Endothelial cell of umbilical vein (primary cell): ENCODE results near the gene CYP27A1. TPM values are rescaled to one million over a fixed set of nuclear protein-coding genes. Genes with fewer than 3 reads are reported as not detected.

ENCODE experiments used
- BruUV-seq: library from RNA; stranded (reverse); fragments of 400-500 nt; replicated peaks from 2 replicates; lab custom pipeline; 2021; lab: Mats Ljungman, UMichigan
- CTCF ChIA-PET: fragments of 300-600, 350-600 bp; sonication (Branson Sonifier 250); formaldehyde crosslinking; loops from one replicate; lab custom pipeline; 2021; ENCODE audit warnings: antibody characterized with exemption, inconsistent platforms; lab: Charles Lee
- POLR2A ChIA-PET: fragments of 300-600, 350-600 bp; sonication (Branson Sonifier 250); formaldehyde crosslinking; loops from one replicate; lab custom pipeline; 2021; ENCODE audit warnings: antibody characterized with exemption, inconsistent platforms; lab: Charles Lee
- DNase-seq: peaks from one replicate; pipeline ENCODE4 v3.0.0-alpha.2; 2011; ENCODE audit warnings: low read depth, low spot score
- FAIRE-seq: peaks from 2 replicates; lab custom pipeline; 2011; peaks lifted over from hg19 to GRCh38; lab: Jason Lieb, UNC
- H2AFZ ChIP-seq: 2 replicates; pipeline ENCODE4 v1.6.0; 2012; ENCODE audit warnings: low read depth, low read length, control low read depth, inconsistent platforms
- H3K27ac ChIP-seq: 2 replicates; pipeline ENCODE4 v1.5.1; 2011; ENCODE audit warnings: low read depth, mild to moderate bottlenecking, control low read depth, low read length, moderate library complexity; ENCODE audit not compliant: insufficient read depth
- H3K27me3 ChIP-seq, 2 experiments: 2 replicates each; pipeline versions ENCODE4 v1.6.0 to v1.6.1; 2011; ENCODE audit warnings: low read length in 2 of 2, mixed read lengths in 1 of 2; ENCODE audit not compliant: control insufficient read depth in 2 of 2, insufficient read depth in 2 of 2
- H3K36me3 ChIP-seq, 2 experiments: 2 replicates in 1 of 2; 3 replicates in 1 of 2; pipeline ENCODE4 v1.5.1; 2011; ENCODE audit warnings: low read length in 2 of 2, mild to moderate bottlenecking in 1 of 2, moderate library complexity in 1 of 2; ENCODE audit not compliant: control insufficient read depth in 2 of 2, insufficient read depth in 2 of 2; ENCODE audit errors: extremely low read depth in 1 of 2
- H3K4me1 ChIP-seq: 3 replicates; pipeline ENCODE4 v1.5.1; 2011; ENCODE audit warnings: mild to moderate bottlenecking, low read length; ENCODE audit not compliant: control insufficient read depth, insufficient read depth; ENCODE audit errors: extremely low read depth
- H3K4me2 ChIP-seq: 2 replicates; pipeline ENCODE4 v1.6.1; 2011; ENCODE audit warnings: low read length, control low read depth, mixed read lengths; ENCODE audit not compliant: insufficient read depth
- H3K4me3 ChIP-seq, 3 experiments: fragments of 200-600 bp in 1 of 3; sonication (generic), shearing (Covaris generic) in 1 of 3; replicated peaks in 1 of 3; 2 replicates each; pipeline ENCODE4 v1.5.1; 2011 to 2016; ENCODE audit warnings: control low read depth in 3 of 3, low read length in 3 of 3, mild to moderate bottlenecking in 2 of 3, inconsistent platforms in 1 of 3, low read depth in 1 of 3, moderate library complexity in 1 of 3; ENCODE audit not compliant: insufficient read depth in 1 of 3
- H3K79me2 ChIP-seq: 2 replicates; pipeline ENCODE4 v1.6.0; 2012; ENCODE audit warnings: low read length, inconsistent platforms; ENCODE audit not compliant: control insufficient read depth, insufficient read depth
- H3K9ac ChIP-seq: replicated peaks from 2 replicates; pipeline ENCODE3; 2011; ENCODE audit warnings: low read length, control low read depth; ENCODE audit not compliant: insufficient read depth; ENCODE audit errors: extremely low read depth
- H3K9me1 ChIP-seq: replicated peaks from 3 replicates; pipeline ENCODE4 v1.6.0; 2011; ENCODE audit warnings: mild to moderate bottlenecking, low read length; ENCODE audit not compliant: control insufficient read depth, insufficient read depth; ENCODE audit errors: extremely low read depth
- H3K9me3 ChIP-seq: replicated peaks from 2 replicates; pipeline ENCODE4 v1.5.1; 2012; ENCODE audit warnings: low read length, inconsistent platforms; ENCODE audit not compliant: control insufficient read depth, insufficient read depth
- H4K20me1 ChIP-seq: replicated peaks from 2 replicates; pipeline ENCODE3; 2011; ENCODE audit warnings: mild to moderate bottlenecking, low read length; ENCODE audit not compliant: control insufficient read depth, insufficient read depth; ENCODE audit errors: extremely low read depth
- CTCF ChIP-seq, 2 donors: IDR thresholded peaks; 1 replicate in 1 of 2; 2 replicates in 1 of 2; pipeline ENCODE4 v1.5.1; 2011; ENCODE audit warnings: low read length in 2 of 2, mild to moderate bottlenecking in 2 of 2, moderate library complexity in 2 of 2, control low read depth in 1 of 2, inconsistent platforms in 1 of 2, low read depth in 1 of 2; ENCODE audit not compliant: insufficient read depth in 1 of 2; ENCODE audit errors: extremely low read depth in 1 of 2
- EZH2 ChIP-seq: IDR thresholded peaks from 2 replicates; pipeline ENCODE4 v1.6.1; 2012; ENCODE audit warnings: borderline replicate concordance, low read depth, mild to moderate bottlenecking, moderate library complexity, low read length, inconsistent platforms; ENCODE audit not compliant: severe bottlenecking
- FOS ChIP-seq: IDR thresholded peaks from 2 replicates; pipeline ENCODE4 v1.6.1; 2011; ENCODE audit warnings: mild to moderate bottlenecking, low read length, moderate library complexity, borderline replicate concordance; ENCODE audit not compliant: insufficient read depth
- GATA2 ChIP-seq: IDR thresholded peaks from 2 replicates; pipeline ENCODE4 v1.7.0; 2011; ENCODE audit warnings: low read depth, mild to moderate bottlenecking, moderate library complexity, mixed read lengths, low read length; ENCODE audit not compliant: insufficient read length, insufficient read depth
- JUN ChIP-seq: IDR thresholded peaks from 2 replicates; pipeline ENCODE4 v1.6.1; 2011; ENCODE audit warnings: borderline replicate concordance, low read depth; ENCODE audit not compliant: insufficient read length, insufficient read depth
- MAX ChIP-seq: IDR thresholded peaks from 2 replicates; pipeline ENCODE4 v1.6.1; 2011; ENCODE audit not compliant: insufficient read depth, insufficient read length
- POLR2A ChIP-seq: IDR thresholded peaks from 2 replicates; pipeline ENCODE4 v1.6.1; 2012; ENCODE audit warnings: low read depth, mild to moderate bottlenecking, control low read depth, low read length
- POLR2AphosphoS5 ChIP-seq: IDR thresholded peaks from 2 replicates; pipeline ENCODE4 v1.6.1; 2012; ENCODE audit warnings: low read depth, mild to moderate bottlenecking, control low read depth, low read length, moderate library complexity; ENCODE audit not compliant: insufficient read depth
- dilution Hi-C: fragments of 300-500 bp; cut with MboI; formaldehyde crosslinking; loops from one replicate; pipeline ENCODE4 v1.15.0; 2019; ENCODE audit warnings: low sequenced_read_pairs; ENCODE audit not compliant: extremely low pct_ligation_motif_present
- intact Hi-C: fragments of 100-400 bp; cut with micrococcal nuclease; formaldehyde crosslinking; loops from one replicate; pipeline ENCODE4 v1.10.0; 2022
- polyA plus RNA-seq, 4 experiments: library from polyadenylated mRNA; depleted of rRNA in 3 of 4; stranded (reverse) in 3 of 4; unstranded in 1 of 4; fragments of >200 nt; gene quantifications; 2 replicates each; pipeline versions ENCODE4 v1.2.1 to v1.2.3, GENCODE V29; 2011 to 2012; ENCODE audit warnings: missing spikeins in 1 of 4
- total RNA-seq: library from RNA; stranded (reverse); gene quantifications from 2 replicates; pipeline ENCODE4 v1.2.3, GENCODE V29; 2021

The CYP27A1 gene
- total and polyA plus RNA-seq, 2 donors (not counting 3 experiments of a cell fraction or from before 2014, with no cell fraction given), result 15.1 to 34.9 TPM

GRCh38 chr2:218746960-218747359, 35.0 kb upstream of the CYP27A1 start:
- dilution Hi-C loops (no loop called here), intact Hi-C loops (no loop called here)
- BruUV-seq, result no TSS peak
- Histone ChIP-seq H3K9me1 (no peaks in the 10 kb centered on the region), H3K4me3 (no peak overlapping the region), H3K36me3 (peaks cover 18 to 34% of the 10 kb centered on the region in 2 experiments), H3K9me3 (no peaks in the 10 kb centered on the region), H4K20me1 (no peaks in the 10 kb centered on the region), H3K27me3 (no peaks in the 10 kb centered on the region), H3K27ac (no peak overlapping the region), H3K4me2 (no peak overlapping the region), H3K4me1 (no peaks in the 10 kb centered on the region), H3K79me2 (no peaks in the 10 kb centered on the region), H2AFZ (no peak overlapping the region), H3K9ac (no peak overlapping the region)
- ChIA-PET CTCF (interaction anchor here (0.8 to 4.2 kb wide), 6 partner anchors 11 to 105 kb away, joined by 3 to 26 read pairs (median 4); no protein-coding TSS in a partner anchor), POLR2A (no interaction called here)
- DNase-seq (no peak), FAIRE-seq (no peak)
- TF ChIP-seq GATA2 (no peak), POLR2A (no peak), POLR2AphosphoS5 (no peak), MAX (no peak), EZH2 (no peak), FOS (no peak), CTCF (IDR thresholded peaks at IDR 0.05; ENCODE audit: extremely low read depth in 1 of 2, insufficient read depth in 1 of 2, low read depth in 1 of 2, low read length in 2 of 2) (no peak), JUN (no peak)
